Fibroblast of mammary gland (primary cell): ENCODE measurements around the gene GRIFIN.
A peak's percentile ranks its signal among the peaks of the same experiment; 100 is the strongest.

Experiments
- DNase-seq: peaks from one replicate; pipeline ENCODE4 v3.0.0-alpha.2; 2010; ENCODE audit warnings: low read depth
- H3K4me3 ChIP-seq: 2 replicates; pipeline ENCODE4 v1.5.1; 2011; ENCODE audit warnings: low read depth, mild to moderate bottlenecking, low read length, moderate library complexity; ENCODE audit not compliant: control insufficient read depth
- CTCF ChIP-seq: conservative IDR thresholded peaks from 2 replicates; pipeline ENCODE4 v1.5.1; 2011; ENCODE audit warnings: low read depth, low read length, inconsistent platforms; ENCODE audit not compliant: control insufficient read depth, insufficient read depth

The GRIFIN gene

GRCh38 chr7:2478800-2479199 is 2.6 kb upstream of the GRIFIN start:
- no peak for DNase-seq

GRCh38 chr7:2478399-2478785 is 2.2 kb upstream of the GRIFIN start:
- peak; percentile 65 for DNase-seq
- H3K4me3 ChIP-seq: no peak overlapping the region
- no peak for TF ChIP-seq CTCF

More at GRCh38 chr7:2478800-2479199, 2.6 kb upstream of the GRIFIN start:
- no peak overlapping the region for H3K4me3 ChIP-seq
- no peak for TF ChIP-seq CTCF

- H3K4me3 ChIP-seq: no peak overlapping the region
- DNase-seq: peak; percentile 49
- peak; percentile 71 for TF ChIP-seq CTCF
Measured at GRCh38 chr7:2477447-2478398, 1.5 kb upstream of the GRIFIN start.

- TF ChIP-seq CTCF: no peak
- DNase-seq: no peak
- no peak overlapping the region for H3K4me3 ChIP-seq
Measured at GRCh38 chr7:2476776-2477446, 713 bp upstream of the GRIFIN start.

GRCh38 chr7:2475678-2476015 is 551 bp downstream of the GRIFIN start:
- H3K4me3 ChIP-seq: no peak overlapping the region
- DNase-seq: no peak
- no peak for TF ChIP-seq CTCF

GRCh38 chr7:2474813-2475677 is 1.2 kb downstream of the GRIFIN start:
- TF ChIP-seq CTCF: no peak
- no peak overlapping the region for H3K4me3 ChIP-seq

More at GRCh38 chr7:2474813-2475677, 1.2 kb downstream of the GRIFIN start:
- no peak for DNase-seq
